Stimulated activated CD4-positive, alpha-beta T cell treated with anti-CD3 and anti-CD28 coated beads, Interleukin-2, amount 100 ng/mL, for 24 hours (primary cell): ENCODE measurements around the gene QPRT.
"Not testable (repeated sequence)": the region's sequence is repeated elsewhere in the genome, so short reads cannot be mapped to it uniquely, and the experiment has no call there.

ENCODE experiments used
- DNase-seq, 2 donors: peaks; one replicate each; pipeline ENCODE4 v3.0.0-alpha.2; 2020

QPRT gene

DNA sequence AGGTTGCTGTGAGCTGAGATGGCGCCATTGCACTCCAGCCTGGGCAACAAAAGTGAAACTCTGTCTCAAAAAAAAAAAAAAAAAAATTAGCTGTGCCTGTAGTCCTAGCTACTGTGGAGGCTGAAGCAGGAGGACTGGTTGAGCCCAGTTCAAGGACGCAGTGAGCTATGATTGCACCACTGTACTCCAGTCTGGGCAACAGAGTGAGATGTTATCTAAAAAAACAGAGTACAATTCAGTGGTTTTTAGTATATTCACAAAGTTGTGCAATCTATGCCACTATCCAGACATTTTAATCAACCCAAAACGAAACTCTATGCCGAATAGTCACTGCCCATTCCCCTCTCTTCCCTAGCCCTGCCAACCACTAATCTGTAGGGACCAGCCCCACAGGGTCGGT lies 41.7 kb downstream of the QPRT start:
- no peak for DNase-seq

DNA sequence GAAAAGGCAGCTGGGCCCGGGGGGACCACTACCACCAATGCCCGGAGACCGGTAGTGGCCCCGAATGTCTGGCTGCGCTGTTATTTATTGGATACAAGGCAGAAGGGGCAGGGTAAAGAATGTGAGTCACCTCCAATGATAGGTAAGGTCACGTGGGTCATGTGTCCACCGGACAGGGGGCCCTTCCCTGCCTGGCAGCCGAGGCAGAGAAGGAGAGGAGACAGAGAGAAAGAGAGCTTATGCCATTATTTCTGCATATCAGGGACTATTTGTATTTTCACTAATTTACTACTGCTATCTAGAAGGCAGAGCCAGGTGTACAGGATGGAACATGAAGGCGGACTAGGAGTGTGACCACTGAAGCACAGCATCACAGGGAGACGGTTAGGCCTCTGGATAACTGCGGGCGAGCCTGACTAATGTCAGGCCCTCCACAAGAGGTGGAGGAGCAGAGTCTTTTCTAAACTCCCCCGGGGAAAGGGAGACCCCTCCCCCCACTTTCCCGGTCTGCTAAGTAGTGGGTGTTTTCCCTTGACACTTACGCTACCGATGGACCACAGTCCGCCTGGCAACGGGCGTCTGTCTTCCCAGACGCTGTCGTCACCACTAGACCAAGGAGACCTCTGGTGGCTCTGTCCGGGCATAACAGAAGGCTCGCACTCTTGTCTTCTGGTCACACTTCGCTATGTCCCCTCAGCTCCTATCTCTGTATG lies 42.3 kb downstream of the QPRT start:
- DNase-seq, result peak; percentile 43 to 53

DNA sequence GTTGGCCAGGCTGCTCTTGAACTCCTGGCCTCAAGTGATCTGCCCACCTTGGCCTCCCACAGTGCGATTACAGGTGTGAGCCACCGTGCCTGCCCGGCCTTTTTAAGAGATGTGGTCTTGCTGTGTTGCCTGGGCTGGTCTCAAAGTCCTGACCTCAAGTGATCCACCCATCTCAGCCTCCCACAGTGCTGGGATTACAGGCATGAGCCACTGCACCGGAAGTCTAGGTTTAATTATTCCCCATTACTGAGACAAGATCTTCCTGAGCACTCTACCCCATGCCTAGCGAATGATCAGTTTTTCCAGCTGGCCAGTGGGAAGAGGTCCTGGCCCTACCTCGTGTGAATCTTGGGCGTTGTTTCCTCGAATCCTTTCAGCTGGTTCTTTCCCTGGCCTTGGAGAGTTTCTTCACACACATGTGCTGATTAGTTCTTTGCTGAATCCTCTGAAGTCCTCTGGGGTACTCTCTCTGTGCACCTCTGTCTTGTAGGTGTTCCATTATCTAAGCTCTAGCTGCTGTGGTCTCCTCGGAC lies 47.9 kb downstream of the QPRT start:
- no peak for DNase-seq

DNA sequence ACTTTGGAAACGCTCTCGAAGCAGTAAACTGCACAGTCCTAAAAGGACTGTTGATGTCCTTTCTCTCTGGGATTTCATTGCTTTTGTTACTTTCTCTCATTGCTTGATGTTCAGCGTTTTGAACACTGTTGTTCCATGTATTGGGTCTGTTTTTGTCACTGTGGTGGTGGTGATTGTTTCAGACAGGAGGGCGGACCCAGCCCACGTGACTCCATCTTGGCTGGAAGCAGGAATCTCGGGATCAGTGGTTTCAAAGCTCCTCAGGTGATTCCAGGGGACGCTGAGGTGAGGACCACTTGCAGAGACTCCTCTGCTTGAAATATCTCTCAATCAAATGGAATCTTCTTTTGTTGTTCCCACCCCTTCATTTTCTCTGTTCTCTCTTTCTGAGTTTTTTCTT lies 48.5 kb downstream of the QPRT start:
- no peak for DNase-seq

DNA sequence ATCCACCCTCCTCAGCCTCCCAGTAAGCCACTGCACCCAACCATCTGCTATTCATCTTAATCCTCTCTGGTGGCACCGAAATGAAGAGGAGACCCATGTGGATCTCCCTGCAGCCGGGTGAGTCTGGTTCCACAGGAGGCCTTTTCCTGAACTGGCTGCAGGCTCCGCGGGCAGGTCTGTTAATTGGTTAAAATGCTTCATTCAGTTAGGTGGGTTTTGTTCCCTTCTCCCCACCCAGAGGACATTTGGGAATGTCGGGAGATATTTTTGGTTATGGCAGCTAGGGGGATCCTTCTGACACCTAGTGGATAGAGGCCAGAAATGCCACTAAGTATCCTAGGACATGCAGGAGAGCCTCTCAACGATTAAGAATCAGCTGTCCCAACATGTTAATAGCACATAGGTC lies 50.1 kb downstream of the QPRT start:
- DNase-seq, result no peak

DNA sequence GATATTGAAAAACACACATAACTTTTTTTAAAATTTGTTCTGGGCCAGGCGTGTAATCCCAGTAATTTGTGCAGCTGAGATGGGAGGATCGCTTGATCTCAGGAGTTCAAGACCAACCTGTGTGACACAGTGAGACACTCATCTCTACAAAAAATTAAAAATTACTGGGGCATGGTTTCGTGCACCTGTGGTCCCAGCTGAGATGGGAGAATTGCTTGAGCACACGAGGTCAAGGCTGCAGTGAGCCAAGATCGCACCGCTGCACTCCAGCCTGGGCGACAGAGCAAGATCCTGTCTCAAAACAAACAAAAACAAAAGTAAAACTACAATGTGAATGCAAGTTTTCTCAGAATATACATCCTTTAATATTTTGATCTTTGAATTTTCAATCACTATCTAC lies 51.7 kb downstream of the QPRT start:
- DNase-seq, result no peak

DNA sequence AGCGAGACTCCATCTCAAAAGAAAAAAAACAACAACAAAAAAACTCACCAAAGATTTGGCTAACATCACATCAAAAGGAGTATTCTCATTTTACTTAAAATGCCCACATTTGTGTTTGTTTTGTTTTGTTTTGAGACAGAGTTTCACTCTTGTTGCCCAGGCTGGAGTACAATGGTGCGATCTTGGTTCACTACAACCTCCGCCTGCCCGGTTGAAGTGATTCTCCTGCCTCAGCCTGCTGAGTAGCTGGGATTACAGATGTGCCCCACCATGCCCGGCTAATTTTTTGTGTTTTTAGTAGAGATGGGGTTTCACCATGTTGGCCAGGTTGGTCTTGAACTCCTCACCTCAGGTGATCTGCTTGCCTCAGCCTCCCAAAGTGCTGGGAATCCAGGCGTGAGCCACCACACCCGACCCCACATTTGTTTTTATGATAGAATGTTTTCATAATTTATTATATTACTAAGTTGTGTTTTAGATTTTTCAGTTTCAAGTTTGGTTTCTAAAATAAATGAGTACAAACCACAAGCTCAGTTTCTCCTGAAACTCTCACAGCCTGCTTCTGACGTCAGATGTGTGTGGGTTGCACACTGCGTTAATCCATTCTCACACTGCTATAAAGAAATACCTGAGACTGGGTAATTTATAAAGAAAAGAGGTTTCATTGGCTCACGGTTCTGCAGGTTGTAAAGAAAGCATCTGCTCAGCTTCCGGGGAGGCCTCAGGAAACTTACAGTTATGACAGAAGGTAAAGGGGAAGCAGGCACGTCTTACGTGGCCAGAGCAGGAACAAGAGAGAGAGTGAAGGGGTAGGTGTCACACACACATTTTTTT lies 53.0 kb downstream of the QPRT start:
- peak; percentile 81 to 83 for DNase-seq

DNA sequence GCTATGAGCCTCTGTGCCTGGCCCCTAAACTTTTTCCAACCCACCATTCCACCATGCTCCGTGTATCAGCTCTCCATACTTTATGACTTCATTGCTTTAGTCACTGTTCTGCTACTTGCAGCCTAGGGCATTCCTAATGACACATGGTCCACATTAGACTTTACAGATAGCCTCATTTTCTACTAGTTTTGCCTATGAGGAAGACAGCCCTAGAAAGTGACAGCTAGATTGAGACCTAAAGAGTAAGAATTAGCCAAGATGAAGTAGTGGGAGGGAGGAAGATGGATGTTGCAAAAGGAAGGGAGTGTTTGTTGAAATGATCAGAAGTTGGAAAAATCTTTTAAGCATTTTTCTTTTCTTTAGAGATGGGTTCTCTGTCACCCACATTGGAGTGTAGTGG lies 55.8 kb downstream of the QPRT start:
- DNase-seq, result no peak

DNA sequence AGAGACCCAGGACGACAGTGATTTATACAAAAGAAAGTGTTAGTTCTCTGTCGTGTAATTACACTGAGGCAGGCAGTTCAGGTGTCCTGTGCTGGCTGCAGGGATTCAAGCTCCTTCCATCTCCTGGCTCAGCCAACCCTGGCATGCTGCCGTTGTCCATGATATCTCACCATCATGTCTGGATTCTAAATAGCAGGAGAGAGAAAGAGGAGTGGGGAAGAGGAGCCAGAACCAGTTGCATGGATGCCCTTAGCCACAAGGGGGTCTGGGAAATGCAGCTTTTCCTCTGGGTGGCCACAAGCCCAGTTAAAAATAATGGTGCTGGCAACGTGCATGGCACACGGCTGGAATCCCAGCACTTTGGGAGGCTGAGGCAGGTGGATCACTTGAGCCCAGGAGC lies 57.1 kb downstream of the QPRT start:
- no peak for DNase-seq

DNA sequence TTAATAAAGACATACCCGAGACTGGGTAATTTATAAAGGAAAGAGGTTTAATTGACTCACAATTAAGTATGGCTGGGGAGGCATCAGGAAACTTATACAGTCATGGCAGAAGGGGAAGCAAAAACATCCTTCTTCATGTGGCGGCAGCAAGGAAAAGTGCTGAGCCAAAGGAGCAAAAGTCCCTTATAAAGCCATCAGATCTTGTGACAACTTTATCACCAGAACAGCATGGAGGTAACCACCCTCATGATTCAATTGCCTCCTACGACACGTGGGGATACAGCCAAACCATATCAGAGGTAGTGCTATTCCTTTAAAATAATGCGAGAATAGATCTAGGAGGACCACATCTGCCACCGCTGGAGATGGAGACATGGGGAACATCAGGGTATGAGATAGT lies 57.8 kb downstream of the QPRT start:
- DNase-seq, result no peak

DNA sequence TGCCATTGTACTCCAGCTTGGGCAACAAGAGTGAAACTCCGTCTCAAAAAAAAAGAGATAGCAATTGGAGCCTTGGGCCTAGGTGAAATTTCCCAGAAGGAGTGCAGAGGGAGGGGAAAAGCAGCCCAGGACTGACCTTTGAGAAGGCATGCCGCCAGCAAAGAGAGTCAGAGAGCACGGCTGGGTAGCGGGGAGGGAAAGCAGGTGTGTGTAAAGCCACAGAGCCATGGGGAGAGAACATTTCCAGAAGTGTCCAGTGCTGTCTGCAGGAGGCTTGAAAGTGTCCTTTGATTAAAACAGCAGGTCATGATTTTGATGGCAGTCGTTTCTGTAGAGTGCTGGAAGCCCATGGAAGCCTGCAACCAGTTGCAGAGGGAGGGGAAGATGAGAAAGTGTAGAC lies 58.7 kb downstream of the QPRT start:
- no peak for DNase-seq

DNA sequence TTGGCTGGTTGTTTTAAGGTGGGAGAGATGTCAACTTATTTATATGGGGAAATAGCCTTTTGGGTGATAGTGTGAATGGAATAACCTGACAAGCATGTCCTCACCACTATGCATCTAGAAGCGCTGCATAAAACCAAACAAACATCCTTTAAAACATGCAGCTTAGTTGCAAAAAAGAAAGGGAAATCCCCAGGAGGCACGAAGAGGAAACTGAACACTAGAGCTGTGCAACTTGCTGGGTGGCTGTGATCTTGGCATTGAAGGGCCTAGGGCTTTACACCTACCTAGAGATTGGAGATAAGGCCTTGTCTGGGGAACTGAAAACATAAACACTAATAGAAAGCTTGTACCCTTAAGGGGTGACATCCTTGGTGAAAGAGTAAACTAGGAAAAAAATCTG lies 59.5 kb downstream of the QPRT start:
- peak in 1 of 2 donors; percentile 34 for DNase-seq

DNA sequence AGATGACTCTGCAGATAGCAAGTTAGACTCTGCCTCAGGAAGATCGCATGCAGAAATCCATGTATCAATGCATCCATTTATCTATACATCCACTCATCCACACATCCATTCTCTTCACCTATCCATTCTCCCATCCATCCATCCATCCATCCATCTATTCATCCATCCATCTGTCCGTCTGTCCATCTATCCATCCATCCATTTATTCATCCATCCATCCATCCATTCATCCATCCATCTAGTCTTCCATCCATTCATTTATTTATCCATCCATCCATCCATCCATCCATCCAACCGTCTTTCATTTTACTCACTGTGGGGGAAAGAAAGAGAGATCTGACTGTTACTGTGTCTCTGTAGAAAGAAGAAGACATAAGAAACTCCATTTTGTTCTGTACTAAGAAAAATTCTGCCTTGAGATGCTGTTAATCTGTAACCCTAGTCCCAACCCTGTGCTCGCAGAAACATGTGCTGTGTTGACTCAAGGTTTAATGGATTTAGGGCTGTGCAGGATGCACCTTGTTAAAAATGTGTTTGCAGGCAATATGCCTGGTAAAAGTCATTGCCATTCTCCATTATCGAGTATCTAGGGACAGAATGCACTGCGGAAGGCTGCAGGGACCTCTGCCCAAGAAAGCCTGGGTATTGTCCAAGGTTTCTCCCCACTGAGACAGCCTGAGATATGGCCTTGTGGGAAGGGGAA lies 61.1 kb downstream of the QPRT start:
- not testable (repeated sequence) for DNase-seq

DNA sequence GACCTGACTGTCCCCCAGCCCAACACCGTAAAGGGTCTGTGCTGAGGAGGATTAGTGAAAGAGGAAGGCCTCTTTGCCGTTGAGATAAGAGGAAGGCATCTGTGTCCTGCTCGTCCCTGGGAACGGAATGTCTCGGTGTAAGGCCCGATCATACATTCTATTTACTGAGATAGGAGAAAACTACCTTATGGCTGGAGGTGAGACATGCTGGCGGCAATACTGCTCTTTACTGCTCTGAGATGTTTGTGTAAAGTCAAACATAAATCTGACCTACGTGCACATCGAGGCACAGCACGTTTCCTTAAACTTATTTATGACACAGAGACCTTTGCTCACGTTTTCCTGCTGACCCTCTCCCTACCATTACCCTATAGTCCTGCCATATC lies 61.6 kb downstream of the QPRT start:
- not testable (repeated sequence) for DNase-seq

DNA sequence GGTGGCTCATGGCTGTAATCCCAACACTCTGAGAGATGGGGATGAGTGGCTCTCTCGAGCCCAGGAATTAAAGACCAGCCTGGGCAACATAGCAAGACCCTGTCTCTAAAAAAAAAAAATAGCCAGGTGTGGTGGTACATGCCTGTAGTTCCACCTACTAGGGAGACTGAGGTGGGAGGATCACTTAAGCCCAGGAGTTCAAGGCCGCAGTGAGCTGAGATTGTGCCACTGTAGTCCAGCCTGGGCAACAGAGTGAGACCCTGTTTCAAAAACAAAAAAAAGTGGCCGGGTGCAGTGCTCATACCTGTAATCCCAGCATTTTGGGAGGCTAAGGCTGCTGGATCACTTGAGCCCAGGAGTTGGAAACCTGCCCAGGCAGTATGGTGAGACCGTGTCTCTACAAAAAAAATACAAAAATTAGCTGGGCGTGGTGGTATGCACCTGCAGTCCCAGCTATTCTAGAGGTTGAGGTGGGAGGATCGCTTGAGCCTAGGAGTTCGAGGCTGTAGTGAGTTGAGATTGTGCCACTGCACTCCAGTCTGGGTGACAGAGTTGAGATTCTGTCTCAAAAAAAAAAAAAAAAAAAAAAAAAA lies 63.8 kb downstream of the QPRT start:
- no peak for DNase-seq

DNA sequence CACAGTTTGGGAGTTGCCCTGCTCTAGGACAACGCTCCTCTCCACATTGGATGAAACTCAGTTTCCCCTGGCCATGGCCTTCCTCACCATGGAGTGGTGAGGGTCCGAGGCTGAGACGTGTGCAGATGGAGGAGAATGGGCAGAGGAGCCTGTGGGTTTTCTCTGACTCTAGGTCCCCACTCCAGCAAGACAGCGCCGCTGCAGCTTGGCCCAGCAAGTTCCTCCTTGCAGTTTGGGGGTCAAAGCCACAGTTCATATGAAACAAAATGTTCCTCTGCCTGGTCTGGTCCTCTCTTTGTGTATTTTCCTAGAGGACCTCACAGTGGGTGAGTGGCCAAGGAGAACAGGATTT lies 64.5 kb downstream of the QPRT start:
- no peak for DNase-seq

DNA sequence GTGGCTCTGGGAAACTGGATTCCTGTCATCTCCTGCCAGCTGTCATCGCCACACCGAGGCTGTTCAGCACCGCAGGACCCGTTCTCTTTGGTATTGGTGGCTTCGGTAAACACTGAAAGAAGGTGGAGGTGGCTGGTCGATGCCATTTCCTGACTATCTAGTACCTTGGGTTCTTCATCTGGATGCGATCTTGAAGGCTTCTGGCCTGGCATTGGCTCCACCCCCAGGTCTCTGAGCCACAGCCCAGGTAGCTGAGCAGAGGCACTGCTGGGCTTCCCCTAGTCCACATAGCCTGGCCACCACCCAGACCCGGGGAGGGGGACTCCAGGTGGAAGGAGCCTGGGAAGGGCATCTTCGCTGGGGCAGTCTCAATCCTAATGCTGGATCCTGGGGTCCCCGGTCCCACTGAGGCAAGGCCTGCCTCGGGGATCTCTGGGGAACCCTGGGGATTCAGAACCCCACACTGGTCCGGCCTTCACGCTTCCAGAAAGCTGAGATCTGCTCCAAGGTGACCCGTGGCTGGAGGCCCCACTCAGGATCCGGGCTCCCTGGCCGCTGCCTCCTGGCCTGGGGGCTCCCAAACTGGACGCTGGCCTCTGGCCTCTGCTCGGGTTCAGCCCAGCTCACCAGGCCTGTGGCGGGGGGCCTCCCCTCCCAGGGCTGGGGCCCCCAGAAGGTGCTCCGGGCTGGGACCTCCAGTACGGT lies 65.0 kb downstream of the QPRT start:
- peak; percentile 41 to 54 for DNase-seq

DNA sequence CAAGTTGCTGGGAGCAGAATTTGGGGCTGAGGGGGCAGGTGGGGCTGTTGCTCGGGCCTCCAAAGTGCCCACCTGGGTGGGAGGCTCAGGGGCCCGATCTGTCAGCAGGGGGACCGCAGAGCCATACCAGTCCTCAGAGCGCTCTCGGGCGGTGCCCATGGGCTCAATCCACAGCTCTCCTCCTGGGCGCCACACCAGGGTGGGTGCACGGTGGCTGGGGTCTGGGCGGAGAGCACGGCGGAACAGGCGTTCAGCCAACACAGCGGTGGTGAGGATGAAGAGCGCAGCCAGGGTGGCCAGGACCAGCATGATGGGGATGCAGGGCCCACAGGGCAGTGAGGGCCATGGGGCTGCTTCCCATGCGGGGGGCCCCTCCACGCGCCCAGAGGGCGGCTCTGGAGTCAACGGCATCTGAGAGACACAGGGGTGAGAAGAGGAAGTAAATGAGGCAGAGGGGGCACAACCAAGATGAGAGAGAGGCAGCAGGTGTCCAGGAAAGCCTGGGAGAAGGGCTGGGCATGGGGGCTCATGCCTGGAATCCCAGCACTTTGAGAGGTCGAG lies 65.6 kb downstream of the QPRT start:
- peak; percentile 17 to 30 for DNase-seq

DNA sequence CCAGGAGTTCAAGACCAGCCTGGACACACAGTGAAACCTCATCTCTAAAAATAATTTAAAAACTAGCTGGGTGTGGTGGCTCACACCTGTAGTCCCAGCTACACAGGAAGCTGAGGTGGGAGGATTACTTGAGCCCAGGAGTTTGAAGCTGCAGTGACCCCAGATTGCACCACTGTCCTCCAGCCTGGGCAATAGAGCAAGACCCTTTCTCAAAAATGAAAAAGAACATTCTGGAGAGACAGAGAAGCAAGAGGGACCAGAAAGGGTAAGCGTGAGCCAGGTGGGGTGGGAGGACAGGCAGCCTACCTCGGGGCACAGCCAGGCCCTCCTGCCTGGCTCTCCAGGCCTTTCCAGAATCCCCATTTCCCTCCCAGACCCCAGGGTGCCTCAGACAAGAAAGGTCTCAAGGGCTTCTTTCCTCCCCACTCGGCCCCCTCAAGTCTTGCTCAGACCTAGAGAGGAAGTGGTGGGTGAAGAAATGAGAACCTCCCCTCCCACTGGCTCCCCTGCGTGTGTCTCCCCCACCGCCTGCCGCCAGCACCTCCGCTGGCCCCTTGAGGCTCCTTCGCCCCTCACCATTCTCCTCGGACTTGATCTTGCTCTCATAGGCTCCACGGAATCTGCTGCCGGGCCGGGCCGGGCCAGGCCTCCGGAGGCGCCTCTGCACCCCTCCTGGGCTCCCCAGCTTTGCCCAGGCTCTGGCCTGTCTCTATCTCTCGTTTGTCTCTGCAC lies 66.3 kb downstream of the QPRT start:
- peak; percentile 58 to 60 for DNase-seq

DNA sequence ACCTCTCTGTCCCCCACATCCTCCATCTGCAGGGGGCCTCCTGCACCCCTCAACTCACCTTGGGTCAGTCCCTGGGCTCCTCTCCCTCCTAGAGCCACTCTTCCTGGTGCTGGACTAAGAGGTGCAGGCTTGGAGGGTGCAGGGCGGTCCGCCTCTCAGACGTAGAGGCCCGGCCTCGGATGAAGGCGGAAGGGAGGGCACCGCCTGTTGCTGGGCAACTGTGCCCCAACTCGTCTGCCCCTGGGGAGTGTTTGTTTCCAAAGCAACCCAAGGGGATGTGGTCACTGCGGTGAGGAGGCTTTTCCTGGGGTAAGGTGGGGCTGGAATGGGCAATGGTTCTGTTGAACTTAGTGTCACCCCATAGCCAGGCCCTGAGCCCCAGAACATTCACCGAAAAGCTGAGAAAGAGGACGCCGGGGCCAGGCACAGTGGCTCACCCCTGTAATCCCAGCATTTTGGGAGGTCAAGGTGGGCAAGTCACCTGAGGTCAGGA lies 66.9 kb downstream of the QPRT start, which contains the start of gene C16orf54:
TSS of gene C16orf54 (minus strand) at position 138 of the 493 bp plus-strand sequence. CDS start 1,039 bp downstream, outside the sequence.
- peak; percentile 83 to 84 for DNase-seq

DNA sequence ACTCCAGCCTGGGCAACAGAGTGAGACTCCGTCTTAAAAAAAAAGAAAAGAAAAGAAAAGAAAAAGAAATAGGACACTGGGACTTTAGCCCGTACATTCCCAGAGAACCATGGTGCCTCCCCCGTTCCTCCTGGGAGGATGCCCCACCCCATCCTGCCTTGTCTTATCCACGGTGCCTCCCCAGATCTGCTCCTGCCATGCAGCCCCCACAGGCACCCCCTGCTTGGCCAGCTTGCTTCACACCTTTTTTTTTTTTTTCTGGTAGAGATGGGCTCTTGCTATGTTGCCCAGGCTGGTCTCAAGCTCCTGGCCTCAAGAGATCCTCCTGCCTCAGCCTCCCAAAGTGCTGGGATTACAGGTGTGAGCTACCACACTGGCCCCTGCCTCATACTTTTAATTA lies 67.5 kb downstream of the QPRT start:
- DNase-seq, result not testable (repeated sequence)
